HG03354 (cell line): ENCODE data around the gene OR10H1.
"Not testable (repeated sequence)": the region's sequence is repeated elsewhere in the genome, so short reads cannot be mapped to it uniquely, and the experiment has no call there.

ENCODE experiments used
- ATAC-seq: cut with Tn5 transposase; IDR thresholded peaks from one replicate; pipeline ENCODE4 v1.9.1; 2021; ENCODE audit warnings: mild to moderate bottlenecking; ENCODE audit not compliant: unreplicated experiment, poor library complexity, severe bottlenecking

Gene OR10H1

GRCh38 chr19:15829306-15829698 lies 13.8 kb upstream of the OR10H1 start:
- no peak for ATAC-seq

- not testable (repeated sequence) for ATAC-seq
These were observed 13.3 kb upstream of the OR10H1 start for GRCh38 chr19:15828611-15829305.

GRCh38 chr19:15828121-15828610 lies 12.7 kb upstream of the OR10H1 start:
- no peak for ATAC-seq

- ATAC-seq: no peak
These were observed 10.3 kb upstream of the OR10H1 start for GRCh38 chr19:15825753-15826152.

GRCh38 chr19:15820646-15821045 lies 5.2 kb upstream of the OR10H1 start:
- no peak for ATAC-seq

GRCh38 chr19:15813916-15814315 lies 1.5 kb downstream of the OR10H1 start:
- no peak for ATAC-seq

- no peak for ATAC-seq
These were observed 3.3 kb downstream of the OR10H1 start for GRCh38 chr19:15812060-15812722.

- ATAC-seq: no peak
These were observed 4.0 kb downstream of the OR10H1 start for GRCh38 chr19:15811476-15811875.

- ATAC-seq: no peak
These were observed 5.1 kb downstream of the OR10H1 start for GRCh38 chr19:15810335-15810734.

GRCh38 chr19:15794279-15794678 lies 21.2 kb downstream of the OR10H1 start:
- not testable (repeated sequence) for ATAC-seq

- ATAC-seq: no peak
These were observed 25.4 kb downstream of the OR10H1 start for GRCh38 chr19:15790096-15790495.

- no peak for ATAC-seq
These were observed 26.7 kb downstream of the OR10H1 start for GRCh38 chr19:15788594-15789270.

GRCh38 chr19:15787611-15788155 lies 27.8 kb downstream of the OR10H1 start, which contains the start of gene OR10H5:
Gene OR10H5, plus strand, starts transcription at chr19:15787661. Its CDS starts 6,388 bp downstream, at chr19:15794049.
- ATAC-seq: no peak

- not testable (repeated sequence) for ATAC-seq
These were observed 32.6 kb downstream of the OR10H1 start for GRCh38 chr19:15782896-15783295.

GRCh38 chr19:15782211-15782610 lies 33.3 kb downstream of the OR10H1 start:
- no peak for ATAC-seq

GRCh38 chr19:15781661-15782060 lies 33.8 kb downstream of the OR10H1 start:
- no peak for ATAC-seq

GRCh38 chr19:15780610-15781418 lies 34.6 kb downstream of the OR10H1 start:
- ATAC-seq: no peak

GRCh38 chr19:15779756-15780476 lies 35.5 kb downstream of the OR10H1 start:
- no peak for ATAC-seq
